ENCODE data around the gene IL36RN. TPM values are rescaled to one million over a fixed set of nuclear protein-coding genes. Genes with fewer than 3 reads are reported as not detected.
"Not testable (repeated sequence)": the region's sequence is repeated elsewhere in the genome, so short reads cannot be mapped to it uniquely, and the experiment has no call there.

IL36RN gene
- total RNA-seq, 1 donor from 2014 or later = not detected

- Histone ChIP-seq H3K27ac (no peak overlapping the region), H3K9me3 (no peaks in the 10 kb centered on the region), H3K4me1 (no peaks in the 10 kb centered on the region), H3K27me3 (no peaks in the 10 kb centered on the region), H3K36me3 (no peaks in the 10 kb centered on the region), H3K4me3 (no peak overlapping the region)
- TF ChIP-seq, protein P1, sequence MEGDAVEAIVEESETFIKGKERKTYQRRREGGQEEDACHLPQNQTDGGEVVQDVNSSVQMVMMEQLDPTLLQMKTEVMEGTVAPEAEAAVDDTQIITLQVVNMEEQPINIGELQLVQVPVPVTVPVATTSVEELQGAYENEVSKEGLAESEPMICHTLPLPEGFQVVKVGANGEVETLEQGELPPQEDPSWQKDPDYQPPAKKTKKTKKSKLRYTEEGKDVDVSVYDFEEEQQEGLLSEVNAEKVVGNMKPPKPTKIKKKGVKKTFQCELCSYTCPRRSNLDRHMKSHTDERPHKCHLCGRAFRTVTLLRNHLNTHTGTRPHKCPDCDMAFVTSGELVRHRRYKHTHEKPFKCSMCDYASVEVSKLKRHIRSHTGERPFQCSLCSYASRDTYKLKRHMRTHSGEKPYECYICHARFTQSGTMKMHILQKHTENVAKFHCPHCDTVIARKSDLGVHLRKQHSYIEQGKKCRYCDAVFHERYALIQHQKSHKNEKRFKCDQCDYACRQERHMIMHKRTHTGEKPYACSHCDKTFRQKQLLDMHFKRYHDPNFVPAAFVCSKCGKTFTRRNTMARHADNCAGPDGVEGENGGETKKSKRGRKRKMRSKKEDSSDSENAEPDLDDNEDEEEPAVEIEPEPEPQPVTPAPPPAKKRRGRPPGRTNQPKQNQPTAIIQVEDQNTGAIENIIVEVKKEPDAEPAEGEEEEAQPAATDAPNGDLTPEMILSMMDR (IDR thresholded peaks at IDR 0.05) = no peak
- DNase-seq (no peak), ATAC-seq (peak; percentile 52)
- intact Hi-C loops (cut with DNase I) = no loop called here
Observed at GRCh38 chr2:113093613-113093977, 34.6 kb downstream of the IL36RN start.

GRCh38 chr2:113096306-113096705 lies 37.3 kb downstream of the IL36RN start:
- H3K27me3 ChIP-seq; H3K4me1 ChIP-seq; H3K36me3 ChIP-seq; ATAC-seq; H3K27ac ChIP-seq; DNase-seq; intact Hi-C loops (cut with DNase I); H3K9me3 ChIP-seq; H3K4me3 ChIP-seq: not testable (repeated sequence)

DNA sequence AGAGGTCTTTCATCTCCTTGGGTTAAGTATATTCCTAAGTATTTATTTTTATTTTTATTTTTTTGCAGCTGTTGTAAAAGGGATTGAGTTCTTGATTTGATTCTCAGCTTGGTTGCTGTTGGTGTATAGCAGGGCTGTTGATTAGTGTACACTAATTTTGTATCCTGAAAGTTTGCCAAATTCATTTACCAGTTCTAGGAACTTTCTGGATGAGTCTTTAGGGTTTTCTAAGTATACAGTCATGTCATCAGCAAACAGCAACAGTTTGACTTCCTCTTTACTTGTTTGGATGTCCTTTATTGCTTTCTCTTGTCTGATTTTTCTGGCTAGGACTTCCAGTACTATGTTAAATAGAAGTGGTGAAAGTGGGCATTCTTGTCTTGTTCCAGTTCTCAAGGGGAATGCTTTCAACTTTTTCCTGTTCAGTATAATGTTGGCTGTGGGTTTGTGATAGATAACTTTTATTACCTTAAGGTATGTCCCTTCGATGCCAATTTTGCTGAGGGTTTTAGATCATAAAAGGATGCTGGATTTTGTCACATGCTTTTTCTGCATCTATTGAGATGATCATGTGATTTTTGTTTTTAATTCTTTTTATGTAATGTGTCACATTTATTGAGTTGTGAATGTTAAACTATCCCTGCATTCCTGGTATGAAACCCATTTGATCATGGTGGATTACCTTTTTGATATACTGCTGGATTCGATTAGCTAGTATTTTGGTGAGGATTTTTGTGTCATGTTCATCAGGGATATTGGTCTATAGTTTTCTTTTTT lies 38.0 kb downstream of the IL36RN start:
- H3K9me3 ChIP-seq; H3K4me3 ChIP-seq; H3K36me3 ChIP-seq; intact Hi-C loops (cut with DNase I); H3K27ac ChIP-seq; DNase-seq; ATAC-seq; H3K27me3 ChIP-seq; H3K4me1 ChIP-seq: not testable (repeated sequence)

GRCh38 chr2:113098041-113098440 lies 39.0 kb downstream of the IL36RN start:
- ATAC-seq = no peak
- Histone ChIP-seq H3K27ac (no peak overlapping the region), H3K27me3 (no peaks in the 10 kb centered on the region), H3K36me3 (no peaks in the 10 kb centered on the region), H3K9me3 (no peaks in the 10 kb centered on the region), H3K4me3 (no peak overlapping the region), H3K4me1 (no peaks in the 10 kb centered on the region)
- TF ChIP-seq, protein P1 (IDR thresholded peaks at IDR 0.05) = no peak
- intact Hi-C loops (cut with DNase I) = no loop called here
- DNase-seq = no peak

DNA sequence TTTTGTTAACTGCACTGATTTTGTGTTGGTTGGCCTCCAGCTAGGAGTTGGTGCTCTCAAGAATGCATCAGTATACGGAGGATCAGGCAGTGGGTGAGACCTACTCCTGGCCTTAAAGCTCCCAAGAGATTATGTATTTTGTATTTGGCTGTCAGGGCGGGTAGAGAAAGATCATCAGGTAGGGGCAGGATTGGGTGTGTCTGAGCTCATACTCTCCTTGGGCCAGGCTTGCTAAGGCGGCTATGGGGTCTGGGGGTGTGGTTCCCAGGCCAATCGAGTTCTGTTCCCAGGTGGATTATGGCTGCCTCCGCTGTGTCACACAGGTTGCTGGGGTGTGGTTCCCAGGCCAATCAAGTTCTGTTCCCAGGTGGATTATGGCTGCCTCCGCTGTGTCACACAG lies 39.5 kb downstream of the IL36RN start:
- Histone ChIP-seq H3K9me3 (no peaks in the 10 kb centered on the region), H3K4me1 (no peaks in the 10 kb centered on the region), H3K27ac (no peak overlapping the region), H3K4me3 (no peak overlapping the region), H3K27me3 (no peaks in the 10 kb centered on the region), H3K36me3 (no peaks in the 10 kb centered on the region)
- no peak for DNase-seq
- intact Hi-C loops (cut with DNase I) = no loop called here
- TF ChIP-seq, protein P1 (IDR thresholded peaks at IDR 0.05) = no peak
- ATAC-seq = no peak

- TF ChIP-seq, protein P1 (IDR thresholded peaks at IDR 0.05) = no peak
- H3K9me3 ChIP-seq = no peaks in the 10 kb centered on the region
- no peaks in the 10 kb centered on the region for H3K36me3 ChIP-seq
- H3K4me3 ChIP-seq = no peak overlapping the region
- ATAC-seq = no peak
- DNase-seq = no peak
- H3K27me3 ChIP-seq = no peaks in the 10 kb centered on the region
- no peak overlapping the region for H3K27ac ChIP-seq
- intact Hi-C loops (cut with DNase I) = no loop called here
- no peaks in the 10 kb centered on the region for H3K4me1 ChIP-seq
Observed at GRCh38 chr2:113102133-113102532, 43.1 kb downstream of the IL36RN start.

DNA sequence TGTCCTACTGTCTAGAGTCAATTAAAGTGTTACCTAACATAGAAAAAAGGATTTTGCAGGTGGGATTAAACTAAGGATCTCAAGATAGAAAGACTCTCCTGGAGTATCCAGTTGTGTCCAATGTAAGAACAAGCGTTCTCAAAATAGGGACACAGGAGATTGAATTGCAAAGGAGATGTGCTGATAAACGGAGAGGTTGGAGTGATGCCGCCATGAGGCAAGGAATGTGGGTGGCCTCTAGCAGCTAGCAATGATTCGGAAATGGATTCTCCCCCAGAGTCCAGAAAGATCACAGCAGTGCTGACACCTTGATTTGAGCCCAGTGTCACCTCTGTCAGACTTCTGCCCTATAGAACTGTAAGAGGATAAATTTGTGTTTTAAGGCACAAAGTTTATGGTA lies 44.3 kb downstream of the IL36RN start:
- ATAC-seq (no peak), DNase-seq (no peak)
- no peak overlapping the region for H3K4me3 ChIP-seq
- intact Hi-C loops (cut with DNase I) = no loop called here
- no peaks in the 10 kb centered on the region for H3K27me3 ChIP-seq
- no peaks in the 10 kb centered on the region for H3K4me1 ChIP-seq
- H3K9me3 ChIP-seq = no peaks in the 10 kb centered on the region
- H3K36me3 ChIP-seq = no peaks in the 10 kb centered on the region
- H3K27ac ChIP-seq = no peak overlapping the region
- TF ChIP-seq, protein P1 (IDR thresholded peaks at IDR 0.05) = no peak
